DMS153 treated with DMSO at 0.1 percent for 48 hours (cell line): ENCODE results near the gene MAPKAPK3.
A peak's percentile ranks its signal among the peaks of the same experiment; 100 is the strongest.

Experiments
- DNase-seq: peaks from one replicate; lab custom pipeline; 2025; ENCODE audit not compliant: unreplicated experiment; lab: John Stamatoyannopoulos, UW

The MAPKAPK3 gene

DNA sequence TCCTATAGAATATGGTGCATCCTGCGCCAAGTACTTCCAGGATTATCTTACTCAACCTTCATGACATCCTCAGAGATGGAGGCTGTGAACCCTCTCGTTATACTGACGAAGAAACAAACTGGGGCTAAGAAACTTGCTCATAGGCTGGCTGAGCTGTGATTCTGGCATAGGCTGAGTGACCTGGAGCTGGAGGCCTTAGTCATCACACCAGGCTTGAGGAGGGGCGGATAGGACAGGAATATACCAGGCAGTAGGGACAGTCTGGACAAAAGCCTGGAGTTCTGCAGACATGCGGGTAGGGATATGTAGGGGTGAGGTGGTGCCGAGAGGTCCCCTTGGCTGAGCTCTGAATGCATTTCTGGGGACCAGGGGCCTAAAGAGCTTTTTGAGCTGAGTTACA, 29.6 kb upstream of the MAPKAPK3 start:
- no peak for DNase-seq

DNA sequence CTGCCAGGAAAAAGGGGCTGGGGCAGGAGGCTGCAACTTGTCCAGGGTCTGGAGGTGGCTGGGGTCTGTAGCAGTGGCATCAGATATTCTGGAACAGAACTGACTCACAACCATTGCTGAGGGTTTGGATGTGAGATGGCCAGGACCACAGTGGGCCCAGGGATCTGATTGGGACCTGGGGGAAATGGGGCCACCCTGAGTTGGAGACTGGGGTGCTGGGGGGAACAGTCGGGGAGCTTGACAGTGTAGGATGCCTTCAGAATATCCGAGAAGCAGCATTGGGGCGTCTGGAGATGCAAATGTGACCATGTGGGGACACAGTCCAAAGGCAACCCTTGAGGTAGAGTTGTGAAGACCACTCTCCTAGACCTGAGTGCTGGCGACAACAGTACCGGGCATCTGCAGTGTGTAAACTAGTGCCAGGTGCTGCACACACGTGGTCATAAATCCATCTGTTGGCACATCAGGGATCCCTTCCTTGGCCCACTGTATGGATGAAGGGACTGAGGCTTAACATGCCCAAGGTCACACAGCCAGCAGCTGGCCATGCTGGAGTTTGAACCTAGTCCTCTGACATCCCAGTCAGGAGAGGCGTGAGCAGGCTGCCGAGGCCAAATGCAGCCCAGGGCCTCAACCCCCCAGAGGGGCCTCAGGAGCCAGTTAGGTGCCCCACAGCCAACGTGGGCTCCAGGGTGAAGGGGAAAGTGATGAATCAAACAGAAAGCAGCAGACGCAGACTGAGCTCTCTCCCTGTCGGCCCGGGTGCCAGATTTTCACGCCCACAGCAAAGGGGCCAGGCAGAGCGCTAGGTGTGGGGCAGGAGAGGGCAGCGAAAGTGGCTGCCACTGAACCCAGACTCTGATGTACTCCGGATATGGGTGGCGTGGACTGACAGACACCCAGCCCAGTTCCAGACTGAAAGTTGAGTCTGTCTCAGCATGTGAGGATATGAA, 28.9 kb upstream of the MAPKAPK3 start:
- DNase-seq = no peak

DNA sequence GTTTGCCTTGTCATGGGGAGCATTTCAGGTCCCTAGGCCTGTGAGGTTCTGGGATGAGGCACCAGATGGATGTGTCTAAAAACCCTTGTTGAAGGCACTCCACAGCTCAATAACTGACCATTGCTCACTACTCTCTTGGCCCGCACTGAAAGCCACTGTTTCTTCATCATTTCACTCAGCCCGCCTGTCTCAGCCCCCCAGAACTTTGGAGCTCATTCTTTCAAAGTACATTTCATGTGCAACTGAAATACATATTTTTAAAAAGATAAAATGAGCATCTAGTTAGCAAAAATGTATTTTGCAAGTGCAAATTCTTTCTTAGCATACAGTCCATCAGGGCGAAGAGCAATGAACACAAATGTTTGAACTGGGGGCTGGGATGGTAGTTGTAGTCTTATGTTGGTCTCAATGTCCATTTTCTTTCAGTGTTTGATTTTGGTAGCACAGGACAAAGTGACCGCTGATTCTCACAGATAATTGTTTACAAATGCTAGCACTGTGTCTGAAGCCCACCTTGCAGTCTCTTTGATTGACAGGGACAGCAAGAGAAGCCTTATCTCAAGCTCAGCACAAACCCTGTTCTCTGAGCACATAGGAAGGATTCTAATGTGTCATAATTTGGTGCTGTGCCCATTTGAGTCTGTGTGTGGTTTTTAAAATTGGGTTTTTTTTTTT, 28.1 kb upstream of the MAPKAPK3 start:
- DNase-seq = no peak

DNA sequence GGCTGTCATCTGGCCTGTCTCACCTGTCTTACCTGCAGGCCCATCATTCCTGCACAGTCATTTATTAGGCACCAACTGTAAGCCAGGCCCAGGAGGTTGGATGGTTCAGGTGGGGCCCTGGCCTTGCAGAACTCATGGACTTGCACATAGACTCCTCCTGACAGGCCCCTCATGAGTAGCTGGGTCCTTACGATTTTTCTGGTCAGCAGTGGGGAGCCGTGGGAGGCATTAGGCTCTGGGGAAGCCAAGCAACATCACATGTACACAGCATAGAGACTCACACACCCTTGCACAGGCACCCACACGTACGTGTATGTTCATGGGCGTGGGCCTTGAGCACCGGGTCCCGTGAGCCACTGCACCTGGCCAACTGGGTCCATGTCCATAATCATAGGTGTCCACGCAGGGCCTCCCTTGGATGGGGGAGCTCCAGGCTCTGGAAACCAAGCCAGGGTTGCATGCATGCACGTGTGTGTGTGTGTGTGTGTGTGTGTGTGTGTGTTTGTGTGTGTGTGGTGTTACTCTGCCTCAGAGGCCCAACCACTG, 25.7 kb upstream of the MAPKAPK3 start:
- DNase-seq = no peak

DNA sequence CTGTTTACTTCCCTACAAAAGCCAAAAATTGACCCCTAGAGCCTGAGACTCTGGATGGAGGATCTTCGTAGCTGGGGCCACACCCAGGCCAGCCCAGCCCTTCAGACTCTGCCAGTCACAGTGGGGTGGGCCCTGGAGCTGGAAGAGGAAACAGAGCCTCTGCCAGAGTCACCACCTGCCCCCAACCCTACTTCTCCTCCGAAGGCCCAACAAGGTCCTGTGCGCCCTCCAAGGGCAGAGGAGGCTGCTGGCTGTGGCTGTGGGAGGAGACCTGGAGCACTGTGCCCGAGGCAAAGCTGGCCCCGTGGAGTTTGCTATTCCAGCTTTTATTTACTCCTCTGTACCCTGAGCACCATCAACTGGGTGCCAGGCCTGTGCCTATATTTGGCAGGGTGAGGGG, 24.4 kb upstream of the MAPKAPK3 start:
- no peak for DNase-seq

DNA sequence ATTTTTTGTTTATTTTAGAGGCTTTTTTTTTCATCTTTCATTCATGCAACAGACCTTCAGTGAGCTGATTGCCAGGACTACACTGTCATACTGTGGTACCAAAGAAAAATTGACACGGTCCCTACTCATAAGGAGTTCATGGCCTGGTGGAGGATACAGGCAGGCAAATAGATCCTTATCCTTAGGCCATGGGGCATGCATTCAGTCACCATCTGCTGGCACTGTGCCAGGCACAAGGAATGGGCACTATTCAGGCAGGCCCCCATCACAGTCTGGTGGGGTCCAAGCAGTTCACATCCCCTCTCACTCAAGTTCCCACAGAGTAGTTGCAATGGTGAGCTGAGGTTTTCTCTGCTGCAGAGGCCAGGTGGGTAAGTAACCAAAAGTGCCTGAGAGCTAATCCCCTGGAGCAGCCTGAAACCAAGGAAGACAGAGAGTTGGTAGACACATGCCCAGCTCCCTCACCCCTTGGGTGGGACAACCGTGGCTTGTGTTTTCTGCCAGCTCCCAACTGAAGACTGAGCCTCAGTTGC, 22.6 kb upstream of the MAPKAPK3 start:
- no peak for DNase-seq

DNA sequence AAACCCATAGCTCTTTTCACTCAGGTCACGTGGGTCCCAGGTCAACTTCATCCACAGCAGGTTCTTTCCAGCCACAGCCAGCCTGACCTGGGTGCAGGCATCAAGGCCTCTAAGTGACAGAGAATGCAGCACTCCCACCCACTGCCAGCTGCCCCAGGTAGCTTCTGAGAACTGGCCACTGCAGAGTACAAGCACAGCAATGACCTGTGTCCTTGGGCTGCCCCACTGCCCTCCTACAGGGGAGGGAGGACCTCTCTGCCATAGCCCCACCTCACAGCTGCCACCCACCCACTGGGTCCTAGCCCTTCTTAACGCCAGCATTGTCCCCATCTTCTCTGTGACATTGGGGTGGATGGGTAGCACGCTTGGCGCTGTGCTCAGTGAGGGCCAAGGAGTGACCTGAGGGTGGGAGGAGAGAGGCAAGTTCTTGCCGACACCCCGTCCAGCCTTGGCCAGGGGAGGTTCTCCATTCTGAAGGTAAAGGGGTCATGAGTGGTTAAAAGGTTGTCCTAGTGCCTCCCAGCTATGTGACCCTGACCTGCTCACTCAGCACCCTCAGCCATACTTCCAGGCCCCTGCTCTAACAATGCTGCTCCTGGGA, 17.7 kb upstream of the MAPKAPK3 start:
- DNase-seq = no peak

DNA sequence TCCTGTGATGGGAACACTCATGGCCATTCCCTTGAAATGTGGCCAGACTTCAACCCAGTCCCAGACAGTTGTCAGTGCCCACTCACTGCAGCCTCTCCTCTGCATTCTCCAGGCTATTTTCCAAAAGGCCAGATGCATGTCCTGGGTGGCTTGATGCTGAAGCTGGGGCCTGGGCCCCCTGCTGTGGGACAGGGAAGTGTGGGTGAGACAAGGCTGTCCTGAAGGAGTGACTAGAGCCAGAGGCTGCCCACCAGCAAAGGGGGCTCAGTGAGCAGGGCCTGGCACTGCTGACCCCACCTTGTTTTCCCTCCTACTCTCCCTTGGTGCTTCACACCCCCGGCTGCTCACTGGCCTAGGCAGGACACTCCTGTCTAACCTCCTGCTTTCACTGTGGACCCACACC, 17.2 kb upstream of the MAPKAPK3 start:
- DNase-seq = no peak

DNA sequence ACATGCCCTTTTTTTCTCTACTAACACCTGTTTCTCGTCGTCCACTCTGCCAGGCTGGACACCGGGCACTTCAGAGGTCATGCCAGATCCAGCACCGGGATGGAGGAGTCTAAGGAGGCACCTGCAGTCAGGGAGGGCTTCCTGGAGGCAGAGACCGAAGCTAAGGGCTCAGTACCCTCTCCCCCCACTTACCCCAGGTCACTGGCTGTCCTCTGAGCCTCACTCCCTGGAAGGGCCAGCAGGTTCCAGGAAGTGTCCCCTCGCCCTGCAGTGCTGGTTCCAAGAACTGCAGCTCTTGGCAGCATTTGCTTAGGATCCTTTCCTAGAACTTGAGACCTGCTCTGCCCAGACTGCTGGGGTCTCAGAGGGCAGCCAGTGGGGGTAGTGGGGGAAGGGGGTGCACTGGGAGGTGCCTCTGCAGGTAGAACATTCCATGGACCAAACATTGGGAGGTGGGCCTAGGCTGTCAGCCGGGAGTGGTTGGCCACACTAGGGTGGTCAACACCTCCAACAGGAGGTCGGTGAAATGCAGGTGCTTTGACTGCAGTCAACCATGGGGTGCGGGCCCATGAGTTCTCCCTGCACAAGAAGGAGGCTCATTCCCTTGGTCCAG, 16.7 kb upstream of the MAPKAPK3 start:
- DNase-seq = no peak

DNA sequence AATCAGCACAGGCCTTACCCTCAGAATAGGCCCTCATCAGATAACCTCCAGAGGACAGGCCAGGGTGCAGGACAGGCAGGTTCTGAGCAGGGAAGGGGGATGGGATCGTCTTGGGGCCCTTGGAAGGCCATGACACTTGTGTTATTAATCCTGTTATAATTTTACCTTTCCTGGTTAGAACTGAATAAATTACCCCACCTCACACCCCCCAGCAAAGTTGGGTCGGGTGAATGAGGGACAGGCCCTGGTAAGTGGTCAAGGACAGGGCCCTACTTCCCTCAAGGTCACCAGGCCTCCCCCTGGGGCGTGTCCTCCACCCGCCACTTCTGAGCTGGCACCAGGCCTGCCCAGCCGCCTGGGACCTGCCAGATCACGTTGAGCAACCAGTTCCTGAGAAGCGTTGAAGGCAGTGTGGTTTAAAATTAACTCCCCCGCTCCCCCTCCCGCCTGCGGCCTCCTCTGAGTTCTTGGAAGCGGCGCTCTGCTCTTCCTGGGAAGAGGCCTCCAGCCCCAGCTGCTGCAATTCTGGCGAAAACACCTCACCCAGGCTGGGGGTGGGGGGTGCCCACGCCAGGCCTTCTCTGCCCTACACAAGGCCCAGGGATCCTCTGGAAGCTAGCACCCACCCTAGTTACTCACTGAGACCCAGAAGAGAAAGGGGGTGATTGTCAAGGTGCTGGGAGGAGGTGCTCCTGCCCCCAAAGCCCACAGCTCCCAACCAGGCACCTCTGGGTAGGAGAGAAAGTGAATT, 15.9 kb upstream of the MAPKAPK3 start:
- peak; percentile 31 for DNase-seq

DNA sequence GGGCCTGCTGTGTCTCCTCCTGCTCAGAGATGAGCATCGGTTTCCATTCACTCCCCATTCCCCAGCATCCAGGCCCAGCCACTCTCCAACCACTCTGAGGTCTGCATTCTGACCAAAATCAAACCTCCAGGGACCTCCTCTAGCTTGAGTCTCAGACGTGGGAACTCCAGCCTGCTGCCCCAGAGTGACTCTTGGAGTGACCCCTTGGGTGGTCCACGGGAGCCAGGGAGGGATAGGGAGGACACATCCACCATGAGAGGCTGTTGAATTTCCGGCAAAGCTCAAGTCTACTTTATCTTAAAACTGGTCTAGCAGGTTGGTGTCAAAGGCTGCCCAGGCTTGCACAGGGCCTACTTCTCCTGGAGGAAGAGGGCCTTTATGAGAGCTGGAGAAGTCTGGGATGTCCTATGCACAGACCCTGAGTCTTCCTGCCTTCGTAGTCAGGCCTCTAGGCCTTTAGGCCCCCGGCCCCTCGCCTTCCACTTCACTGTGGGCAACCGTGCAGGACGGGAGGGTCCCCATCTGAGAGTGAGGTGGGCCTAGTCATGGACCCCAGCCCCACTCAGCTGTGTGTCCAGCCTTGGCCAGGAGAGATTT, 14.3 kb upstream of the MAPKAPK3 start:
- no peak for DNase-seq

DNA sequence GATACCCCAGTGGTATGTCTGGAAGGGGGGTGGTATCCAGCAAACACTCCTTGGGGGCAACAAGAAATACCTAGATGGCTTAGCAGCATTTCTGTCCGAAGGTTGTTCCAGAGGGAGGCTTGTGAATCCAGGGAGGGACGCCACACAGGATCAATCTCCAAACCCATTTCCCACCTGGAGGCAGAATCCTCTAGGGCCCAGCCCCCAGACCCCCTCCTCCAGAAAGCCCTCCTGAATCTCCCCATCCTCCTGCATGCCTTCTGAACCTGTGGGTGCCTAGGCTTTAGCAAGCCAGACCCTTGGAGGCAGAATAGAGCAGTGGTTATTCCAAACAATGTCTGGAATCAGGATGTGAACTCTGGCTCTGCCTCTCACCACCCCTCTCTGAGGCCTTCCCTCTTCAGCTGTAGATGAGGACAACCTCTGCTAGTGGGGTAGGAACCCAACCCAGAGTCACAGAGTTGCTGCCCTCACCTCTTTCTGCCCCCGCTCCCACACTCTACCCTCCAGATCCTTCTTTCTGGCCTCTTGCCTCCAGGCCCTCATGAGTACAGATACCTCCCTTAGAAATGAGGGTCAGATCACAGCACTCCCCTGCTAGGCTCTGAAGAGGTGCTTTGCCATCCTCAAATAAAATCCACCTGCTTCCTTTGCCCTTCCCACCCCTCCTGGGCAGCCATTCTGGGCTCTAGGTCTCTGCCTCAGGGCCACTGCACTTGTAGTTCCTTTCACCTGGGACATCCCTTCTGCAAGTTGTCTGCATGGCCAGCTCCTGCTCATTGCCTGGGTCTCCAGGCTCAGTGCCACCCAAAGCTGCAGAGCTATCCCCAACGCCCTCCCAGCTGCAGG, 13.5 kb upstream of the MAPKAPK3 start:
- DNase-seq = no peak

DNA sequence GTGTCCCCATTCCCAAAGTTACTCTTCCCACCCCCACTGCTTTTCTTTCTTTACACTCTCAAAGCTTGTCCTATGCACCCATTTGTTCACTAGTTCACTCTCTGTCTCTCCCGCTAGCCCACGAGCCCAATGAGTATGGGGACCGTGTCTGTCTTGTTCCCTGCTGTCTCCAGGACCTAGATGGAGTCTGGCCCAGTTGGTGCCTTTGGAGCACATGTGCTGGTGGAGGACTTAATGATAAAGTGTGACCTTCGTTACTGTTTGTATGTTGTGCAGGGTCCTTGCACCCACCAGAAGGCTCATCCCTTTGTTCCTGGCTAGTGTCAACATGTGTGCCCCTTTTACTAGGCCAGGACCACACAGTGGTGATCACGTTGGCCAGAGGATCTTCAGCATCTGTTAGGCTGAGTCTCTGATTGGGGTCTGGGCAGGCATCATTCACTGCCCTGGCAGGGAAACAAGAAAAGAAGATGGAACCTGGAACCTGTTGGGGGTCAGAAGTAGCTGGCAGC, 12.8 kb upstream of the MAPKAPK3 start:
- DNase-seq = no peak

DNA sequence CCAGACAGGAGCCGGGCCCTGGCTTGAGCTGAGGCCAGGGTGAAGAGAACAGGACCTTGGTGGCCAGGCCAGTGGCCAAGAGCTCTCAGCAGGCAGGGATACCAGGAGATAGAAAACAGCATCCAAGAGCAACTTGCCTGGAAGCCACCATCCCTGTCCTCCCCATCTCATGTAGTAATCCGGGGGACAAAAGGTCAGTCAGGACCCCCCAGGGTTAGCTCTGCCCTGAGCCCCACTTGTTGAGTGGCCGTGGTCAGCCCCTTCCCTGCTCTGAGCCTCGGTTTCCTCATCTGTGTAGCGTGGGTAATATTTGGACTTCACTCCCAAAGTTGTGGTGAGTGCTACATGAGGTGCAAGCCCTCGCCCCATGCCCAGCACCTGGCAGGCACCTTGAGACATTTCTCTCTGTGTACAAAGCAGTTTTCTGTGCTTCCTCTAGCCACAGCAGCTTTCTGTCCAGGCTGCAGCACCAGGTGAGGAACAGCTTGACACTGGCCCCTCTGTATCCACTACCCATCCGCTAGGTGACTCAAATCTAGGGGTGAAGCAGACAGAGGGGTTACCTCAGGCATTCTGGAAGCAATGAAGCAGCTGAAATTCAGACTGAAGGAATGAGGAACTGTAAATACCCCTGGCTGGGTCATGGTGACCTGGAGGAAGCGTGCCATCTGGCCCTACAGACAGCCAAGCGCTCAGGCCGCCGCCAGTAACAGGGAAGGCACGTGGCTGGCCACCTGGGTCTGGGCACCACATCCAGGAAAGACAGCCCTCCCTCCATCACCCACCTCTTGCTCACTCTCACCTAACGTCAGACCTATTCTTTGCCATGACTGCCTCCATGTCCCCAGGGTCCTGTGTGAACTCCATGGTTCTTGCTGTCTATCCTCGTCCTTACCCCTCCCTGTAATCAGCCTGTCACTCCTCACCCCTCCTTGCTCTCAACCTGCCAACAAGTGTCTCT, 12.0 kb upstream of the MAPKAPK3 start:
- no peak for DNase-seq

DNA sequence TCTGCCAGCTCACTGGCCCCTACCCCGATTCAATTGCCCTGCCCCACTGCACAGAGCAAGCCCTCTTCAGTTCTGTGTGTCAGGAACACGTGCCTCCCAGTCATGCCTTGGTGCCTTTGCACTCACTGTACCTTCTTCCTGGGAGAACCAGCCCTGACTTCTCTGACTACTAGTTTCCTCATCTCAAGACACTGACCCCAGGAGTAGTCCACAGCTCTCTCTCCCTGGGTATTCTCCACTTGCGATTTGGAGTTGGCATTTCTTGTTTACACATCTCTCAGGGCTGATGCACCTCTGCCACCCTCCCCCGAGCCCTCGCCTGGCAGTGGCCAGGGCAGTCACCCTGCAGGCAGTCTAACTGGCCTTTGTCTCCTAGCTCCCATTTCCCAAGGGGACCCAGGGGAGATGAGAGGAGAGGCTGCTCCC, 11.0 kb upstream of the MAPKAPK3 start:
- DNase-seq = no peak

DNA sequence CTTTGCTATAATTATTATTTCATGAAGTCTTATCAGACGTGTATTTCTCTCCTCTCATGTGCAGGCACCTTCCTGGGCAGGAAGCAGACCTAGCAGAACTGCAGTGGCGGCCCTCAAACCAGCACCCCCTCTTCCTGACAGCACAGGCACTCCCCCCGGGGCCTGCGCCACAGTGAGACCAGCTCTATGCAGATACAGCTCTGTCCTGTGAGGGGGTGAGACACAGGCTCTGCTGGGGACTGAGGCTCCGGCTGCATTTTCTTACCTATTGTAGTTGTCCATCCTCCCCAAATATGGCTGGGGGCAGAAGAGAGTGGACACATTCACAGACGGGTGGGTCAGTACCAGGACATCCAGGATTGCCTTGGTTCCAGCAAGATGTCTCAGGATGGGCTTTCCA, 10.4 kb upstream of the MAPKAPK3 start:
- DNase-seq = no peak

DNA sequence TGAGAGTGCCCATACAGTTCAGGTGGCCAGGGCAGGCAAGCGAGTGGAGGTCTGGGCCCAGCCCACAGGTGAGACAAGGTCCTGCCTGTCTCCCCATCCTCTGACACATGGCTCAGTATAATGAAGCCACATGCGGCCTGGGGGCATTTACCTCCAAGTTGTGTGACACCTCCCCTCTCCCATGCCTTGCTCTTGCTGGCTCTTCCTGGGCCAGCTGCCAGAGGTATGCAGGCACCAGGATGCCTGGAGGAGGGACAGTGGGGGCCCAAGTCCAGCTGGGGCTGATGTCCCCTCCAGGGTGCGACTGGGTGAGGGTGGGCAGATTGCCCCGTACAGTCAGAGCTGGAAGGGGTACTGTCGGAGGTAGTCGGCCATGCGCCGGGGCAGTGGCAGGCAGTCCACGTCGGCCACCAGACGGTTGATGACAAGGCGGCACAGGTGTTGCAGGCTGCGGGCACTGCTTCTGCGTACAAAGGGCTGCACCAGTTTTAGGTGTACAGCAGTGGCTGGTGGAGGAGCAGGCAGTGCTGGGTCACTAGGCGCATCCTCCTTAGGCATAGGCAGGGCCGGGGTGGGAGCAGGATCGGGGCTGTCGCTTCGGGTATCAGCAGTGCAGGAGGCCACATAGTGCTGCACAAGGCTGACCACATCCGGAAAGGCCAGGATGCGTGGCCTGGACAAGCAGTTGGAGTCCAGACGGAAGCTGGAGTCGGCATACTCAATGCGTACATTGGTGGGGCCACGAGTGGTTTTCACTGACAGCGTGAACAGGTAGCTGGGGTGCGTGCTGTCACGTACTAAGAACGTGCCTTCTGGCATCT, 9.5 kb upstream of the MAPKAPK3 start:
- no peak for DNase-seq
